ENCODE results near the gene CACNA1S.

Gene CACNA1S

DNA sequence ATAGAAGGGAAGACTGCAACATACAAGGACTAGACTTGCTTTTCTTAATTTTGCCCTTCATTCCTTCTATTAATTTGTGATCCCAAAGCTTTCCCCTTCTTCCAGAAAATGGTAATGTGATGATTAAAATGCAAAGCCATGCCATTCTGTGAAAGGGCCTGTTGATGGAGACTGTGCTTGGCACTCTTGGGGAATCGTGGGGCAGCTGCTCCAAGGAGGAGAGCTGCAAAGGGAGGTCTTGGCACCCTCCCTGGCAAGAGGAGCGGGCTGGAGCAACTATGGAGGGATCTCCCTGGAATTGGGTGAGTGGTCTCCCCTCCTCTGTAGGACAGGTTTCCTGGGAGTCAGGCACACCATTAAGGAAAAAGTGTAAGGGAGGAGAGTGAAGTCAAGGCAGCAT is 16.6 kb downstream of the CACNA1S start:
- TF ChIP-seq, protein P1, sequence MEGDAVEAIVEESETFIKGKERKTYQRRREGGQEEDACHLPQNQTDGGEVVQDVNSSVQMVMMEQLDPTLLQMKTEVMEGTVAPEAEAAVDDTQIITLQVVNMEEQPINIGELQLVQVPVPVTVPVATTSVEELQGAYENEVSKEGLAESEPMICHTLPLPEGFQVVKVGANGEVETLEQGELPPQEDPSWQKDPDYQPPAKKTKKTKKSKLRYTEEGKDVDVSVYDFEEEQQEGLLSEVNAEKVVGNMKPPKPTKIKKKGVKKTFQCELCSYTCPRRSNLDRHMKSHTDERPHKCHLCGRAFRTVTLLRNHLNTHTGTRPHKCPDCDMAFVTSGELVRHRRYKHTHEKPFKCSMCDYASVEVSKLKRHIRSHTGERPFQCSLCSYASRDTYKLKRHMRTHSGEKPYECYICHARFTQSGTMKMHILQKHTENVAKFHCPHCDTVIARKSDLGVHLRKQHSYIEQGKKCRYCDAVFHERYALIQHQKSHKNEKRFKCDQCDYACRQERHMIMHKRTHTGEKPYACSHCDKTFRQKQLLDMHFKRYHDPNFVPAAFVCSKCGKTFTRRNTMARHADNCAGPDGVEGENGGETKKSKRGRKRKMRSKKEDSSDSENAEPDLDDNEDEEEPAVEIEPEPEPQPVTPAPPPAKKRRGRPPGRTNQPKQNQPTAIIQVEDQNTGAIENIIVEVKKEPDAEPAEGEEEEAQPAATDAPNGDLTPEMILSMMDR (IDR thresholded peaks at IDR 0.05): no peak
- H3K4me1 ChIP-seq: no peaks in the 10 kb centered on the region
- no peaks in the 10 kb centered on the region for H3K9me3 ChIP-seq
- intact Hi-C loops (cut with DNase I; ENCODE audit: low total_unique reads): no loop called here
- no peak for DNase-seq
- H3K4me3 ChIP-seq: no peak overlapping the region
- no peak overlapping the region for H3K27ac ChIP-seq
- H3K27me3 ChIP-seq: peaks cover 0 to 7% of the 10 kb centered on the region in 2 donors
- no peaks in the 10 kb centered on the region for H3K36me3 ChIP-seq

DNA sequence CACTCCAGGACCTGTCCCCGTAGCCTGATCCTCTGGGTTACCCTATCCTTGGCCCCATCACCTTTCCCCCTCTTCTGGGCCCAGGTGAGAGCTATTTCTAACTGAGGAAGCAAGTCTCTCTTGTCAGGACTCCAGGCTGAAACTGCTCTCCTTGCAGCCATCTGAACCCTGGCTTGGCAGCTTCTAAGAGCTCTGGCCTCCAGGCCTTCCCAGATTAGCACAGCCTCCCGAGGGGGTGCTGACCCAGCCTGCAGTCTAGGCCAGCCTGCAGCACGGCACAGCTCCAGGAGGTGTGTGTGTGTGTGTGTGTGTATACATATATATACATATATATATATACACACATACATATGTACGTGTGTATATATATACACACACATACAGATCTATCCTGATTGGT is 17.4 kb downstream of the CACNA1S start:
- H3K36me3 ChIP-seq: no peaks in the 10 kb centered on the region
- intact Hi-C loops (cut with DNase I; ENCODE audit: low total_unique reads): no loop called here
- H3K9me3 ChIP-seq: no peaks in the 10 kb centered on the region
- TF ChIP-seq, protein P1 (IDR thresholded peaks at IDR 0.05): no peak
- no peak overlapping the region for H3K27ac ChIP-seq
- H3K4me1 ChIP-seq: no peaks in the 10 kb centered on the region
- DNase-seq: no peak
- H3K4me3 ChIP-seq: no peak overlapping the region
- peaks cover 0 to 7% of the 10 kb centered on the region in 2 donors for H3K27me3 ChIP-seq

DNA sequence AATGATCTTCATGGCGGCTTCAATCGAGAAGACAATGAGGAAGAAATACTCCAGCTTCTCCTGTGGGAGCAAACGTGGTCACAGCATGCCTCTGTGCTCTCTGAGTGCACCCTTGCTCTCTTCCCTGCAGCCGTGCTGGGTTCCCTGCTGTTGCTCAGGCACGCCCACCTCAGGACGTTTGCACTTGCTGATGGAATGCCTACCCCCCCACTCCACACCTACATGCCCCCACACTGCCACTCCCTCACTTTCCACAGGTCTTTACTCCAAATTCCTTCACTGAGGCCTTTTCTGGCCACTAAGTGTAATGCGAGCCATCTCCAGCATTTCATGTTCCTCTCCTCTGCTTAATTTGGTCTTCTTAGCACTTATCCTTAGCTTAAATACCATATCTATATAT is 18.3 kb downstream of the CACNA1S start:
- no peak for DNase-seq
- H3K4me1 ChIP-seq: no peaks in the 10 kb centered on the region
- no peak overlapping the region for H3K27ac ChIP-seq

DNA sequence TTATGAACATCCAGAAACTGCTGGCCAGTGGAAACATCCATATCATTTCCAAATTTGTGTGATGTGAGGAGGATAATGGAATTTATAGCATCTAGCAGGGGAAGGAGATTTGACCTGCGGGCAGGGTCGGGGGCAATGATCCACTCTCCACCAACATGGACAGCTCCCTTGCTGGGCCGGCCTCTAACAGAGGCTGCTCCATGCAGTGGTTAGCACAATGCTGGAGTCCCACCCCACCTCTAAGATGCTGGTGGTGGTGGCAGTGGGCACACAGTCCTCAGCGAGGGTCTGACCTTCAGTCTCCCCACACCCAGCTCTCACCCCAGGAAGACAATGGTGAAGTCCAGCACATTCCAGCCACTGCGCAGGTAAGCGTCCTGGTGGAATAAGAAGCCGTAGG is 18.7 kb downstream of the CACNA1S start:
- Histone ChIP-seq H3K27me3 (peaks cover 0 to 15% of the 10 kb centered on the region in 2 donors), H3K36me3 (no peaks in the 10 kb centered on the region), H3K4me3 (no peak overlapping the region), H3K4me1 (no peaks in the 10 kb centered on the region), H3K27ac (no peak overlapping the region), H3K9me3 (no peaks in the 10 kb centered on the region)
- TF ChIP-seq, protein P1 (IDR thresholded peaks at IDR 0.05): no peak
- no peak for DNase-seq
- intact Hi-C loops (cut with DNase I; ENCODE audit: low total_unique reads): no loop called here

More for the DNA sequence above, 18.3 kb downstream of the CACNA1S start:
- no peak overlapping the region for H3K4me3 ChIP-seq
- H3K27me3 ChIP-seq: peaks cover 0 to 12% of the 10 kb centered on the region in 2 donors
- no peaks in the 10 kb centered on the region for H3K9me3 ChIP-seq
- intact Hi-C loops (cut with DNase I; ENCODE audit: low total_unique reads): no loop called here
- H3K36me3 ChIP-seq: no peaks in the 10 kb centered on the region
- TF ChIP-seq, protein P1 (IDR thresholded peaks at IDR 0.05): no peak

DNA sequence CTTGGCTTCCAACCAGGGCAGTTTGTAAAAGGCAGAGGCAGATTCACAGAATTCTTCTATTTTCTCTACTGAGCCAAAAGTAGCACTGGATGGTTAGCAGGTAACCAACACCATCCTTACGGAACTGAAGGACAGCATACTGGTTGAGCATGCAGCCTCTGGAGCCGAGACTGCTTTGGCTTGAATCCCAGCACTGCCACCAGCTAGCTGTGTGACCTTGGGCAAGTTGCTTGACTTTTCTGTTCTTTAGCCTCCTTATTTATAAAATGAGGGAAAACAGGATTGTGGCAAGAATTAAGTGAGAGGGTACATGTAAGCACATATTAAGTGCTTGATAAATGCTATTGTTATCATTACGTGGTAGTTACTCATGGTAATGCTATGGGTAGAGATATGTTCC is 19.5 kb downstream of the CACNA1S start:
- Histone ChIP-seq H3K9me3 (no peaks in the 10 kb centered on the region), H3K27me3 (peaks cover 0 to 15% of the 10 kb centered on the region in 2 donors), H3K36me3 (no peaks in the 10 kb centered on the region), H3K4me1 (no peaks in the 10 kb centered on the region), H3K27ac (no peak overlapping the region), H3K4me3 (no peak overlapping the region)
- TF ChIP-seq, protein P1 (IDR thresholded peaks at IDR 0.05): no peak
- intact Hi-C loops (cut with DNase I; ENCODE audit: low total_unique reads): no loop called here
- DNase-seq: no peak

DNA sequence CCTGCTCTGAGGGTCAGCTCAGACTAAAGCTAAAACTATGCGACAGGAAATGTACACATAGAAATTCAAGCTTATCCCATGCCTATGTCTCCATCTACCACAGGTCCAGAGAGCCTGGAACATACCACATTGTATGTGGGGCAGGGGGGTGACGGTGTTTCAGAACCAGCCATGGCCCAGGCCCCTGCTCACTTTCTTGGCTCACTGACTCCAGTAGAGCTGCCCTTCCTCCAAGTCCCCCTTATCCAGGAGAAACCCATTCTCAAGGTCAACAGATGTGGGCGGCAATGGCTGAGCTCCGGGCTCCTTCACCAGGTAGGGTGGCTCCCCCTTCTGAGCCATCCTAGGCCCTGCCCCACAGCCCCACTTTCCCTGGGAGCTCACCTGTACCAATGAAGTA is 21.0 kb downstream of the CACNA1S start:
- Histone ChIP-seq H3K27ac (no peak overlapping the region), H3K4me3 (no peak overlapping the region), H3K9me3 (no peaks in the 10 kb centered on the region), H3K27me3 (peaks cover 0 to 15% of the 10 kb centered on the region in 2 donors), H3K36me3 (no peaks in the 10 kb centered on the region), H3K4me1 (no peaks in the 10 kb centered on the region)
- no peak for DNase-seq
- TF ChIP-seq, protein P1 (IDR thresholded peaks at IDR 0.05): no peak
- intact Hi-C loops (cut with DNase I; ENCODE audit: low total_unique reads): no loop called here
